Measurements from ENCODE around the gene PREX1.

PREX1 gene

GRCh38 chr20:48802647-48803046 is 25.2 kb downstream of the PREX1 start:
- Histone ChIP-seq H2AK5ac (ENCODE audit: low read depth, low read length) (no peak overlapping the region), H3K23ac (ENCODE audit: low read depth, low read length, poor library complexity) (no peak overlapping the region), H3K9me3 (replicated peaks in 1 of 2; ENCODE audit: control insufficient read depth in 2 of 2, insufficient read depth in 1 of 2, low read depth in 1 of 2, low read length in 2 of 2) (peaks cover 5 to 33% of the 10 kb centered on the region in 2 donors), H2AFZ (ENCODE audit: low read length) (no peak overlapping the region), H3K4ac (ENCODE audit: low read length) (no peak overlapping the region), H2BK12ac (ENCODE audit: low read length) (no peak overlapping the region), H3K27me3 (ENCODE audit: control insufficient read depth in 3 of 3, insufficient read depth in 3 of 3, low read depth in 1 of 3, low read length in 3 of 3) (no peaks in the 10 kb centered on the region), H2BK5ac (ENCODE audit: low read length) (no peak overlapping the region), H3K18ac (ENCODE audit: low read length) (no peak overlapping the region), H3K4me3 (ENCODE audit: low read length in 2 of 2) (no peak overlapping the region), H2BK15ac (ENCODE audit: low read length) (no peak overlapping the region), H3K4me1 (ENCODE audit: control insufficient read depth in 2 of 2, insufficient read depth in 1 of 2, low read depth in 1 of 2, low read length in 2 of 2) (peaks cover 5 to 23% of the 10 kb centered on the region in 2 donors), H3K27ac (replicated peaks; ENCODE audit: low read length) (no peak overlapping the region), H3K14ac (ENCODE audit: low read length) (no peak overlapping the region), H4K91ac (ENCODE audit: low read depth, low read length, poor library complexity) (no peak overlapping the region), H3K36me3 (replicated peaks in 1 of 2; ENCODE audit: control insufficient read depth in 2 of 2, insufficient read depth in 2 of 2, low read length in 2 of 2) (peaks cover 2 to 50% of the 10 kb centered on the region in 2 donors), H3K4me2 (ENCODE audit: insufficient read depth, low read length, poor library complexity, severe bottlenecking) (no peak overlapping the region), H2BK120ac (ENCODE audit: low read depth, low read length) (no peak overlapping the region), H4K8ac (ENCODE audit: low read depth, low read length) (no peak overlapping the region), H3K79me1 (ENCODE audit: low read depth, low read length) (peaks cover 3% of the 10 kb centered on the region), H3K9ac (ENCODE audit: low read depth, low read length, poor library complexity) (no peak overlapping the region)
- no CpG with 5 or more reads among the region's 7 CpGs for WGBS, 2 donors (ENCODE audit: extremely low coverage in 2 of 2, insufficient read length in 2 of 2, insufficient replicate concordance in 1 of 2)
- no peak for DNase-seq (ENCODE audit: low spot score)

GRCh38 chr20:48802216-48802615 is 25.6 kb downstream of the PREX1 start:
- no peak overlapping the region for H4K91ac ChIP-seq (ENCODE audit: low read depth, low read length, poor library complexity)
- H3K27me3 ChIP-seq (ENCODE audit: control insufficient read depth in 3 of 3, insufficient read depth in 3 of 3, low read depth in 1 of 3, low read length in 3 of 3): no peaks in the 10 kb centered on the region
- DNase-seq (ENCODE audit: low spot score): no peak
- no peak overlapping the region for H3K23ac ChIP-seq (ENCODE audit: low read depth, low read length, poor library complexity)
- H2BK12ac ChIP-seq (ENCODE audit: low read length): no peak overlapping the region
- H3K14ac ChIP-seq (ENCODE audit: low read length): no peak overlapping the region
- no peak overlapping the region for H2BK120ac ChIP-seq (ENCODE audit: low read depth, low read length)
- H2AK5ac ChIP-seq (ENCODE audit: low read depth, low read length): no peak overlapping the region
- no peak overlapping the region for H3K4me2 ChIP-seq (ENCODE audit: insufficient read depth, low read length, poor library complexity, severe bottlenecking)
- H3K4me3 ChIP-seq (ENCODE audit: low read length in 2 of 2): no peak overlapping the region
- peaks cover 3 to 29% of the 10 kb centered on the region in 2 donors for H3K9me3 ChIP-seq (replicated peaks in 1 of 2; ENCODE audit: control insufficient read depth in 2 of 2, insufficient read depth in 1 of 2, low read depth in 1 of 2, low read length in 2 of 2)
- H3K4ac ChIP-seq (ENCODE audit: low read length): no peak overlapping the region
- no peak overlapping the region for H3K27ac ChIP-seq (replicated peaks; ENCODE audit: low read length)
- H3K36me3 ChIP-seq (replicated peaks in 1 of 2; ENCODE audit: control insufficient read depth in 2 of 2, insufficient read depth in 2 of 2, low read length in 2 of 2): peaks cover 2 to 47% of the 10 kb centered on the region in 2 donors
- WGBS, 2 donors (ENCODE audit: extremely low coverage in 2 of 2, insufficient read length in 2 of 2, insufficient replicate concordance in 1 of 2): no CpG with 5 or more reads among the region's 2 CpGs
- no peak overlapping the region for H2BK5ac ChIP-seq (ENCODE audit: low read length)
- H2AFZ ChIP-seq (ENCODE audit: low read length): no peak overlapping the region
- peaks cover 9 to 27% of the 10 kb centered on the region in 2 donors for H3K4me1 ChIP-seq (ENCODE audit: control insufficient read depth in 2 of 2, insufficient read depth in 1 of 2, low read depth in 1 of 2, low read length in 2 of 2)
- H3K79me1 ChIP-seq (ENCODE audit: low read depth, low read length): peaks cover 3% of the 10 kb centered on the region
- H2BK15ac ChIP-seq (ENCODE audit: low read length): no peak overlapping the region
- no peak overlapping the region for H3K18ac ChIP-seq (ENCODE audit: low read length)
- no peak overlapping the region for H4K8ac ChIP-seq (ENCODE audit: low read depth, low read length)
- H3K9ac ChIP-seq (ENCODE audit: low read depth, low read length, poor library complexity): no peak overlapping the region

DNA sequence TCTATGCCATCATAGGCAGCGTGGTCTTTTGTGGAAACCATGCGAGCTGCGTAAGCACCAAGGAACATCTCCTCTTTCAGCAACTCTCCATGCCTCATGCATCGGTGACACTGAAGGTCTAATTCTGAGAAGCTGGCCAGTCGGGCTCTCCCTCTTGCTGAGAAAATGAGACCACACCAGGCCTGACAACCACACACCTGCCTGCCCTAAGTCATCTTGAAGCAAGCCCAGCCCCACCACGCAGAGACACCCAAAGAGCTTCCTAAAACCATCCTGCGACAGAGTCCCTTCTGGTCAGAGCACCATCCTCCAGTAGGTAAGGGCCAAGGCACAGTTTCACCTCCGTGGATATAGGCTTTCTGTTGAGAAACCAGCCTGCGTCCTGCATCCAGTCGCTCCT is 26.6 kb downstream of the PREX1 start:
- no peak overlapping the region for H4K8ac ChIP-seq (ENCODE audit: low read depth, low read length)
- H2BK120ac ChIP-seq (ENCODE audit: low read depth, low read length): no peak overlapping the region
- H3K4me3 ChIP-seq (ENCODE audit: low read length in 2 of 2): no peak overlapping the region
- no peak overlapping the region for H2BK5ac ChIP-seq (ENCODE audit: low read length)
- no peaks in the 10 kb centered on the region for H3K27me3 ChIP-seq (ENCODE audit: control insufficient read depth in 3 of 3, insufficient read depth in 3 of 3, low read depth in 1 of 3, low read length in 3 of 3)
- peak overlapping the region; percentile 9 for H3K9ac ChIP-seq (ENCODE audit: low read depth, low read length, poor library complexity)
- H2AK5ac ChIP-seq (ENCODE audit: low read depth, low read length): no peak overlapping the region
- H4K91ac ChIP-seq (ENCODE audit: low read depth, low read length, poor library complexity): no peak overlapping the region
- no peak overlapping the region for H3K4me2 ChIP-seq (ENCODE audit: insufficient read depth, low read length, poor library complexity, severe bottlenecking)
- no peak overlapping the region for H3K14ac ChIP-seq (ENCODE audit: low read length)
- no peak overlapping the region for H2AFZ ChIP-seq (ENCODE audit: low read length)
- no peak overlapping the region for H2BK12ac ChIP-seq (ENCODE audit: low read length)
- H2BK15ac ChIP-seq (ENCODE audit: low read length): no peak overlapping the region
- H3K36me3 ChIP-seq (replicated peaks in 1 of 2; ENCODE audit: control insufficient read depth in 2 of 2, insufficient read depth in 2 of 2, low read length in 2 of 2): peaks cover 0 to 37% of the 10 kb centered on the region in 2 donors
- no CpG with 5 or more reads among the region's 10 CpGs for WGBS, 2 donors (ENCODE audit: extremely low coverage in 2 of 2, insufficient read length in 2 of 2, insufficient replicate concordance in 1 of 2)
- no peak overlapping the region for H3K27ac ChIP-seq (replicated peaks; ENCODE audit: low read length)
- H3K23ac ChIP-seq (ENCODE audit: low read depth, low read length, poor library complexity): no peak overlapping the region
- peaks cover 0 to 19% of the 10 kb centered on the region in 2 donors for H3K9me3 ChIP-seq (replicated peaks in 1 of 2; ENCODE audit: control insufficient read depth in 2 of 2, insufficient read depth in 1 of 2, low read depth in 1 of 2, low read length in 2 of 2)
- no peak for DNase-seq (ENCODE audit: low spot score)
- no peak overlapping the region for H3K4ac ChIP-seq (ENCODE audit: low read length)
- H3K18ac ChIP-seq (ENCODE audit: low read length): no peak overlapping the region
- H3K79me1 ChIP-seq (ENCODE audit: low read depth, low read length): no peaks in the 10 kb centered on the region
- H3K4me1 ChIP-seq (ENCODE audit: control insufficient read depth in 2 of 2, insufficient read depth in 1 of 2, low read depth in 1 of 2, low read length in 2 of 2): peaks cover 10 to 34% of the 10 kb centered on the region in 2 donors

DNA sequence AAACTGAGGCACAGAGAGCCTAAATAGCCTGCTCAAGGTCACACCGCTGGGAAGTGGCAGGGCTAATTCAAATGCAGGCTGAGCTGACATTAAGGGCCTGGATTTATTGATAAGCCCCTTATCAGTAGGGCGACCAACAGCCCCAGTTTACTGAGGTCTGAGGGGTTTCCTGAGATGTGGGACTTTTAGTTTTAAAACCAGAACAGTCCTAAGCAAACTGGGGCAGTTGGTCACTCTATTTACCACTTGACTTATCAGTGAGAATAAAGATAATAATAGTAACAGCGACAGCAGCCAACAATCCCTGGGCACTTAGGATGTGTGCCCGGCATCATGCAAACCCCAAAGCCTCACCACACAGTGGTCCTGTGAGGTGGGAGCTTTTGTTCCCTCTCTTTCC is 27.6 kb downstream of the PREX1 start:
- H3K36me3 ChIP-seq (replicated peaks in 1 of 2; ENCODE audit: control insufficient read depth in 2 of 2, insufficient read depth in 2 of 2, low read length in 2 of 2): peaks cover 0 to 26% of the 10 kb centered on the region in 2 donors
- peaks cover 16 to 44% of the 10 kb centered on the region in 2 donors for H3K4me1 ChIP-seq (ENCODE audit: control insufficient read depth in 2 of 2, insufficient read depth in 1 of 2, low read depth in 1 of 2, low read length in 2 of 2)
- no CpG with 5 or more reads among the region's 4 CpGs for WGBS, 2 donors (ENCODE audit: extremely low coverage in 2 of 2, insufficient read length in 2 of 2, insufficient replicate concordance in 1 of 2)
- no peak overlapping the region for H2BK120ac ChIP-seq (ENCODE audit: low read depth, low read length)
- no peaks in the 10 kb centered on the region for H3K27me3 ChIP-seq (ENCODE audit: control insufficient read depth in 3 of 3, insufficient read depth in 3 of 3, low read depth in 1 of 3, low read length in 3 of 3)
- no peak overlapping the region for H3K4me3 ChIP-seq (ENCODE audit: low read length in 2 of 2)
- H3K23ac ChIP-seq (ENCODE audit: low read depth, low read length, poor library complexity): no peak overlapping the region
- no peak overlapping the region for H3K9ac ChIP-seq (ENCODE audit: low read depth, low read length, poor library complexity)
- H4K91ac ChIP-seq (ENCODE audit: low read depth, low read length, poor library complexity): no peak overlapping the region
- no peak overlapping the region for H3K14ac ChIP-seq (ENCODE audit: low read length)
- H2BK12ac ChIP-seq (ENCODE audit: low read length): no peak overlapping the region
- H2BK5ac ChIP-seq (ENCODE audit: low read length): no peak overlapping the region
- no peak for DNase-seq (ENCODE audit: low spot score)
- H3K4ac ChIP-seq (ENCODE audit: low read length): no peak overlapping the region
- H3K27ac ChIP-seq (replicated peaks; ENCODE audit: low read length): no peak overlapping the region
- H2BK15ac ChIP-seq (ENCODE audit: low read length): no peak overlapping the region
- no peak overlapping the region for H3K4me2 ChIP-seq (ENCODE audit: insufficient read depth, low read length, poor library complexity, severe bottlenecking)
- no peak overlapping the region for H4K8ac ChIP-seq (ENCODE audit: low read depth, low read length)
- no peak overlapping the region for H3K18ac ChIP-seq (ENCODE audit: low read length)
- no peak overlapping the region for H2AK5ac ChIP-seq (ENCODE audit: low read depth, low read length)
- no peak overlapping the region for H2AFZ ChIP-seq (ENCODE audit: low read length)
- H3K79me1 ChIP-seq (ENCODE audit: low read depth, low read length): no peaks in the 10 kb centered on the region
- H3K9me3 ChIP-seq (replicated peaks in 1 of 2; ENCODE audit: control insufficient read depth in 2 of 2, insufficient read depth in 1 of 2, low read depth in 1 of 2, low read length in 2 of 2): peaks cover 0 to 13% of the 10 kb centered on the region in 2 donors
